Mesenchymal stem cell (in vitro differentiated cells and primary cell): ENCODE data around the gene CCNE1.

Source experiments
- DNase-seq: peaks from one replicate; pipeline ENCODE4 v3.0.0-alpha.2; 2013
- H2AFZ ChIP-seq: one replicate; pipeline ENCODE4 v1.6.1; 2013; ENCODE audit warnings: low read depth, mild to moderate bottlenecking, control low read depth, inconsistent platforms, low read length, moderate library complexity
- H2AK5ac ChIP-seq: 2 replicates; pipeline ENCODE4 v1.6.1; 2013; ENCODE audit warnings: low read length, moderate library complexity, mild to moderate bottlenecking, inconsistent platforms; ENCODE audit not compliant: severe bottlenecking
- H2BK120ac ChIP-seq: one replicate; pipeline ENCODE4 v1.6.1; 2013; ENCODE audit warnings: low read depth, mild to moderate bottlenecking, inconsistent platforms, low read length, moderate library complexity
- H2BK12ac ChIP-seq, 2 experiments: one replicate each; pipeline ENCODE4 v1.6.1; 2013; ENCODE audit warnings: inconsistent platforms in 2 of 2, low read length in 2 of 2, mild to moderate bottlenecking in 2 of 2, moderate library complexity in 2 of 2, control low read depth in 1 of 2
- H2BK15ac ChIP-seq: one replicate; pipeline ENCODE4 v1.6.1; 2013; ENCODE audit warnings: mild to moderate bottlenecking, low read depth, inconsistent platforms; ENCODE audit not compliant: poor library complexity, severe bottlenecking
- H2BK5ac ChIP-seq: 2 replicates; pipeline ENCODE4 v1.6.1; 2013; ENCODE audit warnings: low read depth, mild to moderate bottlenecking, low read length, control low read depth, inconsistent platforms; ENCODE audit not compliant: poor library complexity, severe bottlenecking
- H3K14ac ChIP-seq, 2 experiments: one replicate each; pipeline ENCODE4 v1.6.1; 2013; ENCODE audit warnings: inconsistent platforms in 2 of 2, low read length in 2 of 2, control low read depth in 1 of 2, mild to moderate bottlenecking in 1 of 2, moderate library complexity in 1 of 2
- H3K18ac ChIP-seq, 2 experiments: one replicate each; pipeline ENCODE4 v1.6.1; 2013; ENCODE audit warnings: inconsistent platforms in 2 of 2, low read length in 2 of 2, control low read depth in 1 of 2, low read depth in 1 of 2, mild to moderate bottlenecking in 1 of 2
- H3K23ac ChIP-seq, 2 experiments: one replicate each; pipeline ENCODE4 v1.6.1; 2013; ENCODE audit warnings: inconsistent platforms in 2 of 2, low read length in 2 of 2, mild to moderate bottlenecking in 2 of 2, moderate library complexity in 2 of 2, control low read depth in 1 of 2
- H3K27ac ChIP-seq: 2 replicates; pipeline ENCODE4 v1.5.1; 2013; ENCODE audit warnings: mild to moderate bottlenecking, moderate library complexity, low read length, control low read depth, inconsistent platforms; ENCODE audit not compliant: poor library complexity, severe bottlenecking
- H3K27me3 ChIP-seq, 2 experiments: 2 replicates each; pipeline versions ENCODE4 v1.6.1 to v1.7.0; 2013; ENCODE audit warnings: low read length in 2 of 2, mild to moderate bottlenecking in 2 of 2, moderate library complexity in 2 of 2, control low read depth in 1 of 2, inconsistent platforms in 1 of 2; ENCODE audit not compliant: control insufficient read depth in 1 of 2, insufficient read depth in 1 of 2
- H3K36me3 ChIP-seq, 2 experiments: 2 replicates each; pipeline versions ENCODE4 v1.6.1 to v1.7.0; 2013; ENCODE audit warnings: low read length in 2 of 2, control low read depth in 1 of 2, inconsistent platforms in 1 of 2, low read depth in 1 of 2, mild to moderate bottlenecking in 1 of 2; ENCODE audit not compliant: insufficient read depth in 2 of 2, control insufficient read depth in 1 of 2
- H3K4ac ChIP-seq, 2 experiments: one replicate each; pipeline ENCODE4 v1.6.1; 2013; ENCODE audit warnings: inconsistent platforms in 2 of 2, low read length in 2 of 2, mild to moderate bottlenecking in 2 of 2, moderate library complexity in 2 of 2, control low read depth in 1 of 2, low read depth in 1 of 2
- H3K4me1 ChIP-seq: 2 replicates; pipeline ENCODE4 v1.6.1; 2013; ENCODE audit warnings: low read depth, low read length, control low read depth; ENCODE audit not compliant: control insufficient read depth, insufficient read depth
- H3K4me2 ChIP-seq: 2 replicates; pipeline ENCODE4 v1.6.1; 2013; ENCODE audit warnings: low read length, mild to moderate bottlenecking, inconsistent platforms; ENCODE audit not compliant: poor library complexity, severe bottlenecking
- H3K4me3 ChIP-seq, 2 experiments: 2 replicates each; pipeline versions ENCODE4 v1.5.1 to v1.7.0; 2013; ENCODE audit warnings: low read length in 2 of 2, mild to moderate bottlenecking in 2 of 2, control low read depth in 1 of 2, low read depth in 1 of 2; ENCODE audit not compliant: insufficient read depth in 1 of 2
- H3K79me1 ChIP-seq: replicated peaks from 2 replicates; pipeline ENCODE4 v1.6.1; 2013; ENCODE audit warnings: mild to moderate bottlenecking, control low read depth, low read length, inconsistent platforms; ENCODE audit not compliant: poor library complexity, severe bottlenecking
- H3K9ac ChIP-seq: 2 replicates; pipeline ENCODE4 v1.7.0; 2013; ENCODE audit warnings: mild to moderate bottlenecking, low read length, moderate library complexity
- H3K9me3 ChIP-seq: 2 replicates; pipeline ENCODE4 v1.7.0; 2013; ENCODE audit warnings: mild to moderate bottlenecking, low read length; ENCODE audit not compliant: control insufficient read depth
- H4K8ac ChIP-seq: one replicate; pipeline ENCODE4 v1.6.1; 2013; ENCODE audit warnings: inconsistent platforms, mild to moderate bottlenecking, low read length, moderate library complexity
- H4K91ac ChIP-seq: one replicate; pipeline ENCODE4 v1.6.1; 2013; ENCODE audit warnings: mild to moderate bottlenecking, low read length, inconsistent platforms
- WGBS: methylation state at CpG from one replicate; pipeline ENCODE4 v1.1.7; 2013; ENCODE audit warnings: mixed read lengths; 5-methylcytosine and 5-hydroxymethylcytosine counted together

CCNE1 gene

DNA sequence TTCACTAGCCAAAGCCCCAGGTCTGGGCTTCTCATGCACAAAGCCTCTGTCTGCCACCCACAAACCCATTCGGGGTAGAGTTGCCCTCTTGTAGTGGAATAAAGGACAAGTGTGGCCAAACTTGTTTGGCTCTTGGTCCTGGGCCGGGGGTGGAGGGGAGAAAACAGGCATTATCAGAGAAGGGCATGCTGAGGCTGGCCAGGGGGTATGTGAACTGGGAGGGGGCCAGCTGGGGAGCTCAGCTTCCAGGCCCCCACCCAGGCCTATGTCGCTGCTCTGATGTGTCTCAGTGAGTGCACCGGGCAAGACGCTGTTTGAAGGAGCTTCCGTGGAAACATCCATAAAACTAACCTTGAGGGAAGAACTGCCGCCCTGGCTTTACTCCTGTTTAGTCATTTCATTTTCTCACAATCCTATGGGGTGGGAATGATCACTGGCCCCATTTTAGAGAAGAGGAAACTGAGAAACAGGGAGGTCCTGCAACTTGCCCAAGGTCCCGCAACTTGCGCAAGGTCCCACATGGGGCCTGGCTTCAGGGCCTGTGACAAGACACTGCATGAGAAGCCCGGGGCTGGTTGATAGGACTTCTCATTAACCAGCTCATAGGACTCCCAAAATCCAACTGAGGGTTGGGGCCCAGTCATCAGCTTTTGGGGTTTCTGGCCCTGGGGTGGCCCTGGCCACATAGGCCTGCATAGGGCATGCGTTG is 30.8 kb downstream of the CCNE1 start:
- no peak for DNase-seq
- Histone ChIP-seq H2BK120ac (peak overlapping the region; percentile 19), H3K79me1 (no peaks in the 10 kb centered on the region), H3K4me1 (peaks cover 25% of the 10 kb centered on the region), H4K91ac (no peak overlapping the region), H2BK15ac (no peak overlapping the region), H3K9ac (peak overlapping the region; percentile 75), H3K4me2 (no peak overlapping the region), H3K18ac (no peak overlapping the region), H3K36me3 (no peaks in the 10 kb centered on the region), H3K4ac (peak overlapping the region; percentile 26 to 37), H3K27me3 (peaks cover 35 to 43% of the 10 kb centered on the region in 2 experiments), H3K23ac (no peak overlapping the region), H2BK12ac (peak overlapping the region in 1 of 2 experiments; percentile 56), H2BK5ac (no peak overlapping the region), H2AK5ac (no peak overlapping the region), H4K8ac (peak overlapping the region; percentile 66), H3K9me3 (no peaks in the 10 kb centered on the region), H2AFZ (no peak overlapping the region), H3K4me3 (peak overlapping the region in 1 of 2 experiments; percentile 63), H3K14ac (no peak overlapping the region), H3K27ac (no peak overlapping the region)
- WGBS, result 82% methylated on average over 11 of the region's 11 CpGs

DNA sequence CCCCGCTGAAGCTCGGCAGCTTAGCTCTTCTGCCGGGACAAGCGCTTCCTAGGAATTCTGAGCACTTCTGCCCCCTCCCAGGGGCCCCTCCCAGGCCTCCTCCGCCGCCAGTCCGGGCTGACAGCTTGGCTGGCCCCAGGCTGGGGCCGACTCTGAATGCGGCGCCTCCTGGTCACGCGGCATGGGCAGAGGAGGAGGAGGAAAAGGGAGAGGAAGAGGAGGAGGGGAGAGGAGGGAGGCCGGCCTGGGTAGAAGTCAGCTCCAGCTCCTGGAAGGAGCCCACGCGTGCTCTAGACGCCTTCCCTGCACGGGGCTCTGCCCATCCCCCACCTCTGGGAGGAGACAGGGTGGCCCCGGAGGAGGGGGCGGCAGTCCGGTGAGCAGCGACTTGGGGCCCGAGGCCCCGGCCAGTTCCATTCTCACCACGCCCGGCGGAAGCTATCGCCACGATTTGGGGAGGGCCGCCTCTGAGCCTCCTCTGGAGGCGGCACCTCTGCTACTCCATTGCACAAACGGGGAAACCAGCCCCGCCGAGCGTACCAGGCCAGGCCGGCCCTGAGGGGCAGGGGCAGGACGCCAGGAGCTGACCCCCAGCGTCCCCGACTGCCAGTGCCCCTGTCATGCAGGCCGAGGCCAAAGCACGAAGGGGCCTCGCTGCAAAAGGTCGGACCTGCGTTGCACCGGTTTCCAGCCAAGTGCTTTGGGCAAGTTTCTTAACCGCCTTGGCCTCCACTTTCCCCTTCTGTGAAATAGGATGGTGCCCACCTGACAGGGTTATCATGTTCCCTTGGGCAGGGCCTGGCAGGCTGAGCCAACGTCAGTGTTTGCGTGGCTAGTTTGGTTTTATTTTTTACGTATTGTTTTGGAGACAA is 31.6 kb downstream of the CCNE1 start:
- Histone ChIP-seq H4K91ac (peak overlapping the region; percentile 9), H3K9ac (peak overlapping the region; percentile 75), H2AFZ (no peak overlapping the region)

GRCh38 chr19:29844891-29845573 is 33.2 kb downstream of the CCNE1 start:
- Histone ChIP-seq H2BK120ac (no peak overlapping the region), H3K23ac (no peak overlapping the region), H3K9ac (peak overlapping the region; percentile 89), H3K4me2 (peak overlapping the region; percentile 98), H2AK5ac (no peak overlapping the region), H3K36me3 (no peaks in the 10 kb centered on the region), H3K4ac (peak overlapping the region in 1 of 2 experiments; percentile 49), H2BK12ac (peak overlapping the region in 1 of 2 experiments; percentile 47), H3K14ac (peak overlapping the region in 1 of 2 experiments; percentile 4), H2AFZ (peak overlapping the region; percentile 74), H2BK15ac (peak overlapping the region; percentile 60), H3K27ac (peak overlapping the region; percentile 63), H3K79me1 (no peaks in the 10 kb centered on the region), H2BK5ac (no peak overlapping the region), H3K18ac (peak overlapping the region; percentile 67 to 77), H3K4me3 (peak overlapping the region; percentile 84 to 94), H3K27me3 (peaks cover 31 to 46% of the 10 kb centered on the region in 2 experiments), H3K9me3 (no peaks in the 10 kb centered on the region), H4K91ac (peak overlapping the region; percentile 79), H4K8ac (peak overlapping the region; percentile 67), H3K4me1 (peaks cover 25% of the 10 kb centered on the region)
- DNase-seq, result peak; percentile 91
- under 1% methylated on average over 39 of the region's 49 CpGs for WGBS

More for the DNA sequence above, 31.6 kb downstream of the CCNE1 start:
- H2BK12ac ChIP-seq, result no peak overlapping the region
- WGBS, result 13% methylated on average over 48 of the region's 48 CpGs
- H2BK15ac ChIP-seq, result no peak overlapping the region
- H2AK5ac ChIP-seq, result no peak overlapping the region
- H2BK120ac ChIP-seq, result peak overlapping the region; percentile 19
- no peak overlapping the region for H2BK5ac ChIP-seq
- peak overlapping the region; percentile 3 to 65 for H3K4ac ChIP-seq
- H3K9me3 ChIP-seq, result no peaks in the 10 kb centered on the region
- H3K27me3 ChIP-seq, result peaks cover 35 to 46% of the 10 kb centered on the region in 2 experiments
- peak overlapping the region in 1 of 2 experiments; percentile 39 for H3K14ac ChIP-seq
- DNase-seq, result peak; percentile 62
- H3K27ac ChIP-seq, result no peak overlapping the region
- H3K79me1 ChIP-seq, result no peaks in the 10 kb centered on the region
- H3K4me3 ChIP-seq, result peak overlapping the region in 1 of 2 experiments; percentile 63
- peak overlapping the region; percentile 8 to 61 for H3K18ac ChIP-seq
- peaks cover 25% of the 10 kb centered on the region for H3K4me1 ChIP-seq
- H4K8ac ChIP-seq, result peak overlapping the region; percentile 66
- H3K23ac ChIP-seq, result no peak overlapping the region
- H3K4me2 ChIP-seq, result peak overlapping the region; percentile 20
- H3K36me3 ChIP-seq, result no peaks in the 10 kb centered on the region
